Duodenal mucosa (tissue), 2 donors: Measurements from ENCODE around the gene SOX21.

ENCODE experiments used
- H3K27ac ChIP-seq: one replicate; pipeline ENCODE4 v1.7.0; 2013; ENCODE audit warnings: low read depth, low read length
- H3K27me3 ChIP-seq, 2 donors: one replicate each; pipeline ENCODE4 v1.7.0; 2013; ENCODE audit warnings: low read length in 2 of 2, control low read depth in 1 of 2; ENCODE audit not compliant: insufficient read depth in 2 of 2, control insufficient read depth in 1 of 2
- H3K36me3 ChIP-seq, 2 donors: one replicate each; pipeline ENCODE4 v1.7.0; 2013; ENCODE audit warnings: low read length in 2 of 2, control low read depth in 1 of 2; ENCODE audit not compliant: insufficient read depth in 2 of 2, control insufficient read depth in 1 of 2
- H3K4me1 ChIP-seq, 2 donors: one replicate each; pipeline ENCODE4 v1.7.0; 2013; ENCODE audit warnings: low read length in 2 of 2, control low read depth in 1 of 2; ENCODE audit not compliant: insufficient read depth in 2 of 2, control insufficient read depth in 1 of 2
- H3K4me3 ChIP-seq, 2 donors: one replicate each; pipeline ENCODE4 v1.7.0; 2013; ENCODE audit warnings: low read length in 2 of 2, low read depth in 1 of 2
- H3K9ac ChIP-seq, 2 donors: one replicate each; pipeline ENCODE4 v1.7.0; 2013; ENCODE audit warnings: low read length in 2 of 2, low read depth in 1 of 2
- H3K9me3 ChIP-seq, 2 donors: one replicate each; pipeline ENCODE4 v1.7.0; 2013; ENCODE audit warnings: low read length in 2 of 2, control low read depth in 1 of 2; ENCODE audit not compliant: control insufficient read depth in 1 of 2

The SOX21 gene

DNA sequence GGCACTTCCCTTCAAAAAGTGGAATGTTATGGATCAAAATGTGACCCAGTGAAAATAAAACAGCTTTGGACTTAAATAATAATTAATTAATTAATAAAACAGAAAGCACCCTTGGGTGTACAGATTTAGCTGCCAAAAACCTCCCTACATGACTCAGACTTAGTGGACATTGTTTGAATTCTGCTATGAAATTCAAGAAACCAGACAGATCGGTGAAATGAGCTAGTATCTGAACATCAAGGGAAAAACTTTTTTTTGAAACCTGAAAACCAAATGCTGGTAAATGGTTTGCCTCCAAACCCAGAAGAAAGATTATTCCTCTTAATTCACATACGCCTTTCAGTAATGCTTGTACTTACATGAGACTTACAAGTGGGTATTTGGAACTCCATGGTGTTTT, 33.5 kb downstream of the SOX21 start:
- H3K4me1 ChIP-seq = no peaks in the 10 kb centered on the region
- no peaks in the 10 kb centered on the region for H3K9me3 ChIP-seq
- H3K36me3 ChIP-seq = no peaks in the 10 kb centered on the region
- peaks cover 7 to 10% of the 10 kb centered on the region in 2 donors for H3K27me3 ChIP-seq
- no peak overlapping the region for H3K4me3 ChIP-seq
- H3K27ac ChIP-seq = no peak overlapping the region
- no peak overlapping the region for H3K9ac ChIP-seq

DNA sequence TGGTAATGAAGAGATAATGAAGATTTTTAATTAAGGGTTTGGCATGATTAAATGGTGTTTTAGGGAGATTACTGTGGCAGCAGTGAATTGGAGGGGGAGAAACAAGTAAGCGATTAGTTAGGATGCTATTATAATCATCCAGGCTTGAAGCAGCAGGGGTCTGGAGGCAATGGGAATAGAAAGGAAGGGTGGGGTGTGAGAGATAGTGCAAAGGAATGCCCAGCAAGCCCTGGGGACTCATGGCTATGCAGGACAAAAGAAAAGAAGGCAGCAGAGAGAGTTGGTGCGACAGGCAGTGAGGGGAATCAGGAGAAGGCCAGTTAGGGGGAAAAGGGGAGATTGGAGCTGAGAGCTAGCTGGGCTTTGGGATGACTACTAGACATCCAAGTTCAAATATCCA, 34.5 kb downstream of the SOX21 start:
- Histone ChIP-seq H3K4me1 (no peaks in the 10 kb centered on the region), H3K4me3 (no peak overlapping the region), H3K9ac (no peak overlapping the region), H3K36me3 (no peaks in the 10 kb centered on the region), H3K27me3 (peaks cover 6 to 10% of the 10 kb centered on the region in 2 donors), H3K27ac (no peak overlapping the region), H3K9me3 (no peaks in the 10 kb centered on the region)

DNA sequence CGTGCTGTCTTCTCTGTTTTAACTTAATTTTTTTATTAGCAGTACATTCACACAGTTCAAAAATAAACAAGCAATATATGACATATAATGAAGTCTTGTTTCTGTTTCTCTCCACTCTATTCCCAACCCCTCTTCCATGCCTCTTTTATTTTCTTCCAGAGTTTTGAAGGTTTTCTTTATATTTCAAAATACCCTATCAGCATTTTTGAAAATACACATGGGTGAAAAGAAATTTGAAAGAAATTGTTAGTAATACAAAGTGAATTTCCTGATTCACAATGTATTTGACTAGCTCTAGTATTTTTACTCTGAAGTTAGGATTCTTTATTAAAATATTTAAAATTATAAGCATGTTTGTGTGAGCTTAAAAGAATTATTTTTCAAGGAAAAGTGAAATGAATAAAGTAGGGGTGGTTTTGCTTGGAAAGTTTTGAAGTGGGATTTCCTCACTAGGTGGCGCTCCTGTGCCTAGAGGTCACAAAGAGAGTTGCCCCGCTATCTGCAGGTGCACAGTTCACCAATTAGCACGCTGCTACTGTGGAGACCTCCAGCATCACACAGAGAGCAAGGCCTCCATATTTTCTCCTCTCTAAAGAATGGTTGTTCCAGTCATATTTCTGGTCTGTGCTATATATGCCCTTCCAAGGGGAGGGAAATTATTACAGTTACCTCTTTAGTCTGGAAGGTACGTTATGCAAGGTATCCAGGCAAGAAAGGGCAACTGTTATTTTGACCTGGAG, 37.6 kb downstream of the SOX21 start:
- Histone ChIP-seq H3K4me3 (no peak overlapping the region), H3K4me1 (no peaks in the 10 kb centered on the region), H3K36me3 (no peaks in the 10 kb centered on the region), H3K27me3 (peaks cover 2 to 10% of the 10 kb centered on the region in 2 donors), H3K27ac (no peak overlapping the region), H3K9me3 (no peaks in the 10 kb centered on the region), H3K9ac (no peak overlapping the region)

- Histone ChIP-seq H3K27me3 (peaks cover 0 to 10% of the 10 kb centered on the region in 2 donors), H3K4me1 (no peaks in the 10 kb centered on the region), H3K4me3 (no peak overlapping the region), H3K36me3 (no peaks in the 10 kb centered on the region), H3K9ac (no peak overlapping the region), H3K27ac (no peak overlapping the region), H3K9me3 (no peaks in the 10 kb centered on the region)
These were observed 38.5 kb downstream of the SOX21 start for GRCh38 chr13:94673851-94674250.

GRCh38 chr13:94672400-94672799, 39.9 kb downstream of the SOX21 start:
- Histone ChIP-seq H3K4me3 (no peak overlapping the region), H3K27ac (no peak overlapping the region), H3K4me1 (no peaks in the 10 kb centered on the region), H3K9ac (no peak overlapping the region), H3K27me3 (peaks cover 0 to 4% of the 10 kb centered on the region in 2 donors), H3K9me3 (no peaks in the 10 kb centered on the region), H3K36me3 (no peaks in the 10 kb centered on the region)

DNA sequence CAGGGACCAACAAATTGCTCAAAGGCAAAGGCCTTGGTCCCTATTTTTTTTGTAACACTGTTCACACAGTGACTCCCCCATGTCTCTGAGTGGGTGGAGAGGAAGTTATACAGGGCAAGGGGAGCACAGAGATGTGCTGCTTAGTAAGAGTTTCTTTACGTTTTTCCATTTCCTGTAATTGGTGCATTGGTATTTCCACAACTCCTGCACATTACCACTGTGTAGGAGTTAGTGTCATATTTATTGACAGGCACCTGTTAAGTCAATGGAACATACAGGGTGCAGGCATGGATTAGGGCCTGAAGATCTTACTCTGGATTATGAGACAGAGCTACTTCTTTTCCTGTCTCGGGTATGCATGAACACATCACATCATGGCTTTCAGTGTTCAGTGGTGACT, 45.2 kb downstream of the SOX21 start:
- Histone ChIP-seq H3K4me1 (peaks cover 0 to 3% of the 10 kb centered on the region in 2 donors), H3K9ac (no peak overlapping the region), H3K27ac (no peak overlapping the region), H3K4me3 (no peak overlapping the region), H3K27me3 (peaks cover 3 to 25% of the 10 kb centered on the region in 2 donors), H3K9me3 (no peaks in the 10 kb centered on the region), H3K36me3 (no peaks in the 10 kb centered on the region)

DNA sequence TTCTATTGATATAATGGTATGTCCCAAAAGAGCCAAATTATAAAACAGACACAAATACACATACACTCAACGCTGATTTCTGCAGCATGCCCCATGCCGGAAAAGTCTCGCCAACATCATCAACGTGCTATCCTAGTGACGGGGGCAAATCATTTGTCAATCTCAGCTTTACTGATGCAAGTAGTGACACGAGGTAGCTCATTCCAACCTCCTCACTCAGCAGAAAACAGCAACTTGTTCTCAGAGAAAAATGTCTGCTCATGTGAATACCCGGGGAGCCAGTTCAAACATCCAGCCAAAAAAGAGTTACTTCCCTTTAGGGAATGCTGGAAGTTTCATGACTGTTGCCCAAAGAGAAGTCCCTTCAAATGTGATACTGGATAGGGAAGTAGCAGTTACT, 46.3 kb downstream of the SOX21 start:
- H3K27ac ChIP-seq = no peak overlapping the region
- no peaks in the 10 kb centered on the region for H3K36me3 ChIP-seq
- H3K9ac ChIP-seq = no peak overlapping the region
- peaks cover 11 to 36% of the 10 kb centered on the region in 2 donors for H3K27me3 ChIP-seq
- H3K9me3 ChIP-seq = no peaks in the 10 kb centered on the region
- no peak overlapping the region for H3K4me3 ChIP-seq
- peaks cover 0 to 5% of the 10 kb centered on the region in 2 donors for H3K4me1 ChIP-seq

- no peak overlapping the region for H3K4me3 ChIP-seq
These were observed 47.5 kb downstream of the SOX21 start for GRCh38 chr13:94664889-94665288.

DNA sequence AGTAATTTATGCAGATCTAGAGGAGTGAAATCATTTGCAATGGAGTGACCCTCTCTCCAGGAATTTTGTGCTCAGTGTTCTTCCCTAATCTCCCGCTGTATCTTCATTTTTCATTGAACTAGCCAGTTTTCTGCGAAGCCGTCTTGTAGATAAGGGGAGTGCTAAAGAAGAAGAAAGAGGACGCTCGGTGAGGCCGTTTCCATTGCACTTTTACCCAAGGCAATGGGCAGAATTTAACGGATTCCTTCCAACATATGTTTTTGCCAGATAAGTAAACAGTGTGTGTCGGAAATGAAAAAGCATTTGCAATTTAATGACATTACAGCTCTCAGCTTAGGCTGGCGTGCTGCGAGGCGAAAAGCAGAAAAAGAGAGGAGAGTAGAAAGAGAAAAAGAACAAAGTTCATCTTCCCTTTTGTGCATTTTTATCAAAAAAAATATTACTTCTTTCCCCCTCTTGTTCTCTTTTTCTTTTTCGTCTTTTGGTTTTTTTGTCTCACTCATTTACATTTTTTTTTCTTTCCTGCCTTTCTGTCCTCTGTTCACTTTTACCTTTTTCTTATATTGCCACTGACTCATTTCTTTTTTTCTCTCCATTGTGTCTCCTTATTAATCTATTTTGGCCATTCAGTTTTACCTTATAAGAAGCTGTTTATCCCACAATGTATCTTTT, 49.9 kb downstream of the SOX21 start:
- no peak overlapping the region for H3K4me3 ChIP-seq
- H3K27me3 ChIP-seq = peaks cover 11 to 38% of the 10 kb centered on the region in 2 donors
- no peak overlapping the region for H3K27ac ChIP-seq
- H3K9me3 ChIP-seq = no peaks in the 10 kb centered on the region
- peaks cover 0 to 5% of the 10 kb centered on the region in 2 donors for H3K4me1 ChIP-seq
- no peaks in the 10 kb centered on the region for H3K36me3 ChIP-seq
- no peak overlapping the region for H3K9ac ChIP-seq

More at GRCh38 chr13:94664889-94665288, 47.5 kb downstream of the SOX21 start:
- Histone ChIP-seq H3K36me3 (no peaks in the 10 kb centered on the region), H3K27me3 (peaks cover 11 to 38% of the 10 kb centered on the region in 2 donors), H3K9ac (no peak overlapping the region), H3K27ac (no peak overlapping the region), H3K9me3 (no peaks in the 10 kb centered on the region), H3K4me1 (peaks cover 0 to 5% of the 10 kb centered on the region in 2 donors)

DNA sequence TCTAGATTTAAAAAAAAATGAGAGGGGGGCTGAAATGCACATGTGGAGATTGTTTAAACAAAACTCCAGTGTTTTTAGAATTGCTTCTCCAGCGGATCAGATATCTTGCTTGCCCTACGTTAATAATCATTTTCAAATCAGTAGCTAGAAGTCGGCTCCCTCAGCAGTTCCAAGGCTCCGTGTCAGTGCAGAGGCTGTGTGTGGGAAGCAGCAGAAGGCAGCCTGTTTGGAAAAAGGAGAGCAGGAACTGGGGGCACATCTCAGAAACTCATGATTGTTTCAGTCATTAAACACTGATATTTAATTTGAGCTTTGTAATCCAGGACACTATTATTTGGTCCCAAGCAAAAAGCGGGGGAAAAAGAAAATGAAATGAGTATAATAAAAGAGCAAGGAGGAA, 50.9 kb downstream of the SOX21 start:
- Histone ChIP-seq H3K27me3 (peaks cover 11 to 38% of the 10 kb centered on the region in 2 donors), H3K9ac (no peak overlapping the region), H3K4me3 (no peak overlapping the region)

More for the DNA sequence above, 50.9 kb downstream of the SOX21 start:
- Histone ChIP-seq H3K36me3 (no peaks in the 10 kb centered on the region), H3K4me1 (peaks cover 0 to 5% of the 10 kb centered on the region in 2 donors), H3K27ac (no peak overlapping the region), H3K9me3 (no peaks in the 10 kb centered on the region)
